GM21390 (cell line): ENCODE results near the gene HOXC12.

Experiments
- ATAC-seq: cut with Tn5 transposase; IDR thresholded peaks from one replicate; pipeline ENCODE4 v1.9.1; 2021; ENCODE audit not compliant: unreplicated experiment

The HOXC12 gene

GRCh38 chr12:53971129-53971528 lies 16.4 kb downstream of the HOXC12 start:
- ATAC-seq = no peak

- ATAC-seq = no peak
Measured at GRCh38 chr12:53971686-53972085, 17.0 kb downstream of the HOXC12 start.

DNA sequence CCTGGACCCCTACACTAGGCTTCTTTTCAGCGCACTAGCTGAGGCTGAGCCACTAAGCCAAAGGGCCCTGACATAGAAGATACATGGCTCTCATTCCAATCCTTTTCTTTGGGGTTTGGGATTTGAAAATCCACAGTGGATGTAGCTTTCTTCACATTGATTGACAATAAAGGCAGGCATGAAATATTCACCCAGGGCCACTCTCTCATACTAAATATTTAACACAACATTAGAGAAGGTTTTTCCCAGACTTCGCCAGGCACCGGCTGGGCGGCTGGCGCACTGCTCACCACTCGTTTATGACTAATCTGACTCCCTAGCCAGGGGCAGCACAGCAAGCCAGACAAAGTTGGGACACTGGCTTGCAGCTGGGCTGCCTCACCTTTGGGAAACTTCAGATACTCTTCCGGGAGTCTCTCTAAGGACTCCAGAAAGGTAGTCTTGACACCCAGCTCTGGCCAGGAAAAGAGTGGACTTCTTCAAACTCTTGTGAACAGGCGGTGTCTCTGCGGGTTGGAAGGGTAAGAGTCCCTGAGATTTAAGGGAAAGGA lies 17.5 kb downstream of the HOXC12 start:
- no peak for ATAC-seq

GRCh38 chr12:53972722-53973235 lies 18.1 kb downstream of the HOXC12 start, which contains the start of gene HOXC11:
HOXC11 (plus strand) TSS chr12:53973126; CDS start chr12:53973242, 116 bp downstream.
- ATAC-seq = no peak

DNA sequence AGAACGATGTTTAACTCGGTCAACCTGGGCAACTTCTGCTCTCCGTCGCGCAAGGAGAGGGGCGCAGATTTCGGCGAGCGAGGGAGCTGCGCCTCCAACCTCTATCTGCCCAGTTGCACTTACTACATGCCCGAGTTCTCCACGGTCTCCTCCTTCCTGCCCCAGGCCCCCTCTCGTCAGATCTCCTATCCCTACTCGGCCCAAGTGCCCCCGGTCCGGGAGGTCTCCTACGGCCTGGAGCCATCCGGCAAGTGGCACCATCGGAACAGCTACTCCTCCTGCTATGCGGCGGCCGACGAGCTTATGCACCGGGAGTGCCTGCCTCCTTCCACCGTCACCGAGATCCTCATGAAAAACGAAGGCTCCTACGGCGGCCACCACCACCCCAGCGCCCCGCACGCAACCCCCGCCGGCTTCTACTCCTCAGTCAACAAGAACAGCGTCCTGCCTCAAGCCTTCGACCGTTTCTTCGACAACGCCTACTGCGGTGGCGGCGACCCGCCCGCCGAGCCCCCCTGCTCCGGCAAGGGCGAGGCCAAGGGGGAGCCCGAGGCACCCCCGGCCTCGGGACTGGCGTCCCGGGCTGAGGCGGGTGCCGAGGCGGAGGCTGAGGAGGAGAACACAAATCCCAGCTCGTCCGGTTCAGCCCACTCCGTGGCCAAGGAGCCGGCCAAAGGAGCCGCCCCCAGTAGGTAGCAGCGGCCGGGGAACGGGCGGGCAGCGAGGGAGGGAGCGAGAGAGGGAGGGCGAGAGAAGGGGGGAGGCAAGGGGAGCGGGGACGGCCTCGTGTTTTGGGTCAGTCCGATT lies 18.7 kb downstream of the HOXC12 start:
- ATAC-seq = no peak

DNA sequence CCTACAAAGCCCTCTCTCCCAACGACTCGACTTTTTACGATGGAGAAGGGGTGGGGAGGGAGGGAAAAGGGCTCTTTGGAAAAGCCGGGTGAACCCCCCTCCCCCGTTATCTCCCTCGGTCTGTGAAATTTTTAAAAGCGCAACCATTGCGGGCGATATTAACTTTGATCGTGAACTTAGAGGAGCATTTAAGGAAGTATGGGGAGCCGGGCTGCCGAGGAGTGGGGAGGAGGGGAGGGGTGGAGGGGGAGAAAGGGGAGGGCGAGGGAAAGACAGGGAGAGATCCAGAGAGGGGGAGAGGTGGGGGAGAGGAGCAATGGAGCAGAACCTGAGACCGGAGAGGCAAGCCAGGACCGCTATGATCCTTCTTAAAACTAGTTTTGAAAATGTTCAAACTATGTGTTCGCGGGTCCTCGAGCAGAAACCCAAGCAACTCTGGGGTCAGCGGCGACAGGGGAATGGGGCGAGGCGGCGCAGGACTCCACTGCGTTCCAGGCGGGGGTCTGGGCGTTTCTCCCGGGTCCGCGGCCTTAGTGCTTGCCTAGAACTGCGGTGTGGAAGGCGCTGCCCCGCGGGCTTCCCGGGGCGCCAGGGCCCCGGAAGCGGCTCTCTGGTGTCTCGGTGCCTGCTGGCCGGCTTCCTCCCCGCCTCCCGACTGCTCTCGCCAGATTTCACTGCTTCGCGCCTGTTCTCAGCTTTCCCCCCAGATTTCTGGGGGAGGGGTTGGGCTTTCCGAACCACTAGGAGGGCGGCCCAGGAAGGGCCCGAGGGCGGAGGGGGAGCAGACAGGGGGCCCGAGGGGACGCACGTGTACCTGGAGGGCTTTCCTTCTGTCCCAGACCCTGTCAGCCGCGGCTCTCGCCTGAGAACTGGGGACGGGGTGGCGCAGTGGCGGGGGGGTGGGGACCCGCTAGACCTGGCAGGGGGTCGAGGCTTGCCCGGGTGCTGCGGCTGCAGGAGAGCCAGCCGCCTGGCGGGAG lies 19.7 kb downstream of the HOXC12 start, which contains the start of gene HOTAIR:
HOTAIR (minus strand) TSS at position 871 of the 980 bp plus-strand sequence.
- no peak for ATAC-seq

DNA sequence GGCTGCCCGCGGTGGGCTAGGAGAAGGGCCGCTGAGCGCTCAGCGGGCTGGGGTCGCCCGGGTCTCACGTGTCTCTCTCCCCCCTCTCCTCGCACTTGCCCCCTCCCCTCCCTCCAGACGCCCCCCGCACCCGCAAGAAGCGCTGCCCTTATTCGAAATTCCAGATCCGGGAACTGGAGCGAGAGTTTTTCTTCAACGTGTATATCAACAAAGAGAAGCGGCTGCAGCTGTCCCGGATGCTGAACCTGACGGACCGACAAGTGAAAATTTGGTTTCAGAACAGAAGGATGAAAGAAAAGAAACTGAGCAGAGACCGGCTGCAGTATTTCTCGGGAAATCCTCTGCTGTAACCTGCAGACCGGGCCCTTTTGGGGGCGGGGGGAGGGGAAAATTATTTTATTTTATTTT lies 20.4 kb downstream of the HOXC12 start:
- no peak for ATAC-seq

DNA sequence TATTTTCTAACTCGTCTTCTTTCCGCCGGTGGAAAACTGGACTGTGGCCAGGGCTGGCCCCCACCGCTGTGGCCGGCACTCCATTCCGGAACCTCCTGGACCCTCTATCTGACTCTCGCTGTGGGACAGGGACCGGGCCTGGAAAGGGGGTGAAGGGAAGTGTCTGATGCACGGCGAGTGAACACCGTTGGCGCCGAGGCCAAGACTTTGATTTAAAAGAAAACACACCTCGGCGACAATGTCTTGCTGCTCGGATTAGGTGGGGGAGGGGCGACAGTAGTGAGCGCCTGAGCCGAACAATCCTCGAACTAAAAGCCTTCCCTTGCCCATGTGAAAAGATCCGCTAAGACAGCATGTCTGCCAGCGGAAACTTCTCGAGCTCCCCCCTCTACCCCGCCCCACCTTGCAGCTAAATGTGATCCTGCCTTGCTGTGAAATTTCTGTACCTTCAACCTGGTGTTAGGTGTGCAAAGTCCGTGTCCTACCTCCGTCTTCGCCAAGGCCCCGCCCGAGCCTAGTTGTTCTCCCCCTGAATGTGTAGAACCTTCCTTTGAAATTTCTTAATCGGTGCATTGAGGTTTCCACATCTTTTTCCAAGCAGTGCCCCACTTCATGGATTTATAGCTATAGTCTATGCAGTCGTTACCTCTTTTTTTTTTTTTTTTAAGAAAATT lies 20.9 kb downstream of the HOXC12 start:
- ATAC-seq = no peak

DNA sequence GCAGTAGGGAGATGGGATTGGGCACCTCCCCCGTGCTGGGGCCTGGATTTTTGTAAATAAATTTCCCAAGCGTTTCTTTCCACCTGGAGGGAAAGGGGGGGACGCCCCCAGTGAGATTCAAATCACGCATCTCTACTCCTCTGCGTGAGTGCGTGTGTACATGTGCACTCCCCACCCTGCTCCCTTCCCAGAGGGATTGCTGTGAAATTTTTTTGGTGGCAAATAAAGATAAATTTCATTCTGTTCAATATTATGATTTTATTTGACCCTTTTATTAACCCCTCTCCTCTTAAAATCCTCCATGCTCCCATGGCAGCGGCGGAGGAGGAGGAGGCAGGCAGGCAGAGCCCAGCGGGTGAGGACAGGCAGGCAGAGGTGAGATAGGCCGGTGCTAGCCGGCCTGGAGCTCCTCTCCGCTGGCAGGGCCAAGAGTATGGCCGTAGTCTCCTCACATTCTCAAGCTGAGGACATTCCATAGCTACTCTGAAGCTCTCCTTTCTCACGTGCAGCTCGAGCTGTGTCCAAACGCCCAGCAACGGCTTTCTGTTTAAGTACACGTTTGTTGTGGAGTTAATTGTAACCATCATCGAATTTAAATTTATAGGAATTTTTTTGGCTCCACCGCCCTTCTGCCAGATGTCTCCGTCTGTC lies 21.6 kb downstream of the HOXC12 start:
- ATAC-seq = no peak

DNA sequence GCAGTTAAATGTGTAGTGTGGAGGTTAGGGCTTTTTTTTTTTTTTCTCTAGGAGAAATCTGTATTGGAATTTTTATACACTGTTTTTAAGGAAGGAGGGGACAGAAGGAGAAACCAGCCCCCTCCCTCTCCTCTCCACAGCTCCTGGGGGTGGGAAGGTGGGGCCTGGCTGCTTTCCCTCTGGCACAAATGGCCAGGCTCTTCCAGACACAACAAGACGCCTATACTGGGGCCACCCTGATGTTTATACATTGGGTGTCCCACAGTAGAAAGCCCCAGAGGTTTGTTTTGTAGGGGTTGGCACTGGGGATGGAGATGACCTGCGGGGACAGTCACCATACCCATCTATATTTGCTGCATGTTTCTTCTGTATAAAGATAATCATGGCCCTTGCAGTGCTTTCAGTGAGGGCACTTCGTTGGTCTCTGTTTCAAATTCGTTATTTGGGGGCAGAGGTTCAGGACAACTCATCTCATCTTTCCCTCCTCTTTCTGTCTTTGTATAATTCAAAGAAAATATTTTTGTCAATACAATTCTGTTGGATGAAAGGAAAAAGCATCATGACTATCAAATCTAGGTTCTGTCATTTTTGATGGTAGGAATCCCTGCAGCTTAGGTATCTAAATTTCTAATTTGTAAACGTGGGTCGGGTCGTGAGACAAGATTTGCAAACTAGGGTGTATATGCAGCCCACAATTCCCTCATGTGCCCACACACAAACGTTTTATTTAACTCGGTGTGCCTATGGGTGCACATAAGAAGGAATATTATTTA lies 22.3 kb downstream of the HOXC12 start:
- no peak for ATAC-seq

DNA sequence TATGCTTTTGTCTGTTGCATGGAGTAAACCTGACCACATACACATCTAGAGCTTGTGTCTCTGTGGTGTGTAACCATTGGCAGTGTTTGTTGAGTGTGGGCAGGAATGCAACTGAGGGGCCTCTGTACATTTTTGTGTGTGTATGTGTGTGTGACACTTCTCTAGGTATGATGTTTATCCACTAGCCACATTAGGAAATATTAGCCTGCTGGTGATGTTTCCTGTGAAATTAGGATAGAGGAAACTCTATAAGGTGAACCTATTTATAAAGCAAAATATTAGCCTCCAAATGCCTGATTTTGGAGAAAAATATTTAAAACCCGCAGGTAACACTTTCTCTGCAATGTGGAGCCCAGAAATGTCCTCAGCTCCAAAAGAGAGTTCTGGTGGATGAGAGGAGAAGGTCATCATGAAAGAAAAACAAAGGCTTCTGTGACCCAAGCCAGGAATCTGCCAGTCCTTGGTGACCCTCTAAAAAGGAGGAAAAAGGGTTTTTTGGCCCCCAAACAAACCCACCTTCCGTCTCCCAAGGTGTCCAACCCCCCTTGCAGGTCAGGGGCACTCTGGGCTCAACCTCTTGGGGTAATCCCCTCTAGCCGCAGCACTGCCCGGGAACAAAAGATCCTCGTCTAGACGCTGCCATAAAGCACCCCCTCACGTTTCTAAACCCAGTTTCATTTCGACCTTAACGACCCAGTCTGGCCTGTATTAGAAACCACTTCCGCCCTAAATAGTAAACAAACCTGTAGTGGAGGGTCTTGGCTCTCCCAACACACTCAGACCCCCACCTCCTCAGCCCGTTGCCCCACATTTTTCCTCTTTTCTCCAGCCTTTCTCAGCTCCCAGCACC lies 23.1 kb downstream of the HOXC12 start:
- no peak for ATAC-seq

DNA sequence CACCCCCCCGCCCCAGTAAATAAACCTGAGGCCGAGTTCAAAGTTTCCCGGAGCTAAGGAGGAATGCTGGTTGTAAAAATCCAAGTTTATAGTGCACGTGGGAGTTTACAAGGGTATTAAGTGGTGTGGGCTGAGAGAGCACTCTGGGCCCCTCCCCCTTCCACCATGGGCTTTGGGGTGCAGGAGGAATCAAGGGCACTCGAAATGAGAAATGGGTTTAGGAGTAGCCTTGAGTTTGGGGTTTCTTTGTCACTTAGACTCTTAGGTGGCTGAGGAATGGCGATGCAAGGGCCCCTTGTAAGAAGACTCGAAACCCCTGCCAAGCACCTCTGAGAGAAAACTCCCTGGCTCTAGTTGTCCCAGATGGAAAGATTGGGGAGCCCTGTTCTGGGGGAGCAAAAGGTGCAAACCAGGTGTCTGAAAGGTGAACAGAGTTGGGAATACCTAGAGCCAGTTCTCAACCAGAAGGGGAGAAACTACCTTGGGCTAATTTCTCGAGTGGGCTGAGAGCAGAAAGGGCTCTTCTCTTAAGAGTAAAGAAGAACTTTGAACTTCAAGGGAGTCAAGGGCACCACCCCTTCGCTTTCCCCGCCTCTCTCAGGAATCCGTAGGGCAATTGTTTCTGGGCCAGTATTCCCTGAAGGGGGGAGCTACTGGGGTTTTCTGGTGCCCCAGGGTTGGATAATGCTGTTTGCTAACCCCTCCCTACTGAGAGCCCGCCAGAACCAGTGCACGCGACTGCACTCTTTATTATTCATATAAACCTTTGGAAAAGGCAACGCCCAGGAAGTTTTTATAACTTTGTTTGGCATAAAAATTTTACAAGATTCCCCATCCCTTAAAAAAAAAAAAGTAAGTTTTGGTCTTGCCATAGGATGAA lies 24.0 kb downstream of the HOXC12 start:
- no peak for ATAC-seq

- ATAC-seq = no peak
Measured at GRCh38 chr12:53980104-53980801, 25.6 kb downstream of the HOXC12 start.

- no peak for ATAC-seq
Measured at GRCh38 chr12:53980802-53981496, 26.2 kb downstream of the HOXC12 start.

DNA sequence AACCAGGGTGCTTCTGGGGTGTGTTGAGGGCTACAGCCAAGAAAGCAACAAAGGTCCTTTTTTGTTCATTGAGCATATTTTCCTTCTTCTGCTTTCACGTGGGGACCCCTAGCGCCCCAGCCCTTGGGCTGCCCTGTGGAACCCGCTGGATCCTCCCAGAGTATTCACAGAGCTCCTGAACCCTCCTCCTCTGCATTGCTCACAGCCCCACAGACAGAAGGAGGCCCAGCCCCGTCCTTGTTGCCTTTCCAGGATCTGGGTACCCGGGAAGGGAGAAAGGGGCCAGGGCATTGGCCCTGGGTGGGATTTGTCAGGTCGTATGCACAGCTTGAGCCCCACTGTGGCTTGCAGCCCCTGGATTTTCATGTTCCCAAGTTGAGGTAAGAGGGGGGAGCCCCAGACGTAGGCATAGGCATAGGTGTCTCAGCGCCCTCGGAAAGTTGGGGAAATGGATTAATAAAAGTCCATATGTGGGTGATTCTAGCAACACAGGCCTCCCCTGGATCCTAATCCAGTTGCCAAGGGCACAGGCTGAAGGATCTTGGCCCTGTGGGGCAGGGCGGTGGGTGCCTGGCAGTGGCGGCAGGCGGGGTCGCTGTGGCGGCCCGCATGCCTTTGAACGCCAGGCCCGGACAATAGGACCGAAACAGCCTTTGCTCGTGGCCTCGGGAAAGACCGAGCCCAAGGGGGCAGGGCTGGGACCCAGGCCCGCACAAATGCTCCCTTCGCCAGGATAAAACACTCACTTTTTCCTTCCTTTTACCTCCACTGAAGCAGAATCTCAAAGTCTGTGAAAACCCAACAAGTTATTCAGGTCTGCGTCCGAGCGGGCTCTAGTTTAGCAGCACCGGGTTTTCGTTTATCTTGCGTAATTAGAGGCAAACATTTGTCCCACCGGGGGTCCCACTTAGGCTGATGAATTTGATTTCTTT lies 27.2 kb downstream of the HOXC12 start:
- ATAC-seq = no peak
